HG02623 (cell line): ENCODE measurements around the gene GAS6.
"Not testable (repeated sequence)": the region's sequence is repeated elsewhere in the genome, so short reads cannot be mapped to it uniquely, and the experiment has no call there.

ENCODE experiments used
- ATAC-seq: cut with Tn5 transposase; IDR thresholded peaks from one replicate; pipeline ENCODE4 v1.9.1; 2021; ENCODE audit warnings: moderate library complexity; ENCODE audit not compliant: unreplicated experiment

Gene GAS6

GRCh38 chr13:113863524-113864272 lies at the start of gene GAS6:
GAS6 (minus strand) TSS chr13:113864076; CDS start chr13:113863920, 156 bp downstream.
- ATAC-seq: no peak

DNA sequence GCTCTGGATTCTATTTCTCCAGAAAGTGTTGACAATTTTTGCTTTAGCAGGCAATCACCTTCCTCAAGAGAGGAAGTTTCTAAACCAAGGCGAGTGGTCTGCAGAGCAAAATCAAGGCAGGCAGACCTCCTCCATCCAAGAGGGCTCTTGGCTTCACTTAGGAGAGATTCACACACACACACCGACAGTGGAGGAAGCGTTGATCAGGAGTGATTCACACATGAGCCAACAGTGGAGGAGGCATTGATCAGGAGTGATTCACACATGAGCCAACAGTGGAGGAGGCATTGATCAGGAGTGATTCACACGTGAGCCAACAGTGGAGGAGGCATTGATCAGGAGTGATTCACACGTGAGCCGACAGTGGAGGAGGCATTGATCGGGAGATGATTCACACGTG lies 49.5 kb upstream of the GAS6 start:
- ATAC-seq: not testable (repeated sequence)

- ATAC-seq: no peak
Observed at GRCh38 chr13:113912596-113912995, 48.7 kb upstream of the GAS6 start.

GRCh38 chr13:113907635-113908617 lies 44.0 kb upstream of the GAS6 start:
- no peak for ATAC-seq

DNA sequence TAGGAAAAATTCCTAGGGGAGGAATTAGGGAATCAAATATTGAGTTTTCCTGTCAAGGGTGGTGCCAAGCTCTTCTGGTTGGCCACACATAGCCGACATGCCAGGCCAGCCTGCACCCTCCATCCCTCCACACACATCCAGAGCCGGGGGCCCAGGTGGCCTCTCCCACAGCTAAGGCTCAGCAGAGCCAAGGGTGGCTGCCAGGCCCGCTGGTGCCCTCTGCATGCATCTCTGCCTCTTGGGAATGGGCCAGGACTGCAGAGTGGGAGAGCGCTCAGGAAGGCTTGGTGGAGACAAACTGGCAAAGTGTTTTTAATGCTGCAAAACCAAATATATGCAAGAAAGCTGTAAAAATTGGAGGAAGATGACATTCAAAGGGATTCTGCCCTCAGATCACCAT lies 42.7 kb upstream of the GAS6 start:
- no peak for ATAC-seq

- ATAC-seq: no peak
Observed at GRCh38 chr13:113905942-113906341, 42.1 kb upstream of the GAS6 start.

DNA sequence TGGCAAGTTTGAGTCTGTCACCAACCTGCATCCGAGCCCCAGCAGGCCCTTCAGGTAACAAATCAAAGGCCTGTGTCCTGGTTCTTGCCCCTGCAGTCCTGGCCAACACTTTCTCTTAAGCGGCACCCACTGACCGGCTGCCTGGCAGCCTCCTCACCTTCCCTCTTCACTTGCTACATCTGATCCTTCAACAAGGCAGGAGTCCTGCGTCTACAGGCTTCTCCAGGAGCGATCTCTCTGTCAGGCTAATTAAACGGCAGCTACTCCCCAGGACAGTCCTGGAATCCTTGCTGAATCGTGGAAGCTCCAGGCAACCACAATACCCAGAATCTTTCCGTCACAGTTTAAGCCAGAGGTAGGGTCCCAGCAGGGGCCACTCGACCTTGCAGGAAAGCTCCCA lies 41.1 kb upstream of the GAS6 start:
- no peak for ATAC-seq

GRCh38 chr13:113904411-113904810 lies 40.5 kb upstream of the GAS6 start:
- no peak for ATAC-seq

- ATAC-seq: no peak
Observed at GRCh38 chr13:113903912-113904311, 40.0 kb upstream of the GAS6 start.

- no peak for ATAC-seq
Observed at GRCh38 chr13:113902986-113903775, 39.3 kb upstream of the GAS6 start.

DNA sequence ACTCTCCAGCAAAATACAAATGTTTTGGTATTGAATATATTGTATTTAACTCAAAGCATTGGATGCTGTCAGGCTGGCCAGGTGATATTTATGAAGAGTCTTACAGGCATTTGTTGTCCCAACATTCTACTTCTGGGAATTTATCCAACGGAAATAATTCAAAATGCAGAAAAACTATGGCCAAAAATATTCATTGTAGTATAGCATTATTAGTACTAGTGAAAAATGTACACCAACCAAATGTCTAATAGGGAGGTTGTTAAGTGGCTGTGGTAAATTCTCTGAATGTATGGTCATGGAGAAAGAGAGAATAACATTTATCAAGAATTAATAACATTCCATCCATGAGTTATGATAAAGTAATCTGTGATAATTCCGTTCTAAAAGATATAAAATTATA lies 38.6 kb upstream of the GAS6 start:
- no peak for ATAC-seq

- ATAC-seq: no peak
Observed at GRCh38 chr13:113901642-113902041, 37.8 kb upstream of the GAS6 start.

GRCh38 chr13:113901231-113901630 lies 37.4 kb upstream of the GAS6 start:
- no peak for ATAC-seq

GRCh38 chr13:113900646-113901045 lies 36.8 kb upstream of the GAS6 start:
- ATAC-seq: no peak

DNA sequence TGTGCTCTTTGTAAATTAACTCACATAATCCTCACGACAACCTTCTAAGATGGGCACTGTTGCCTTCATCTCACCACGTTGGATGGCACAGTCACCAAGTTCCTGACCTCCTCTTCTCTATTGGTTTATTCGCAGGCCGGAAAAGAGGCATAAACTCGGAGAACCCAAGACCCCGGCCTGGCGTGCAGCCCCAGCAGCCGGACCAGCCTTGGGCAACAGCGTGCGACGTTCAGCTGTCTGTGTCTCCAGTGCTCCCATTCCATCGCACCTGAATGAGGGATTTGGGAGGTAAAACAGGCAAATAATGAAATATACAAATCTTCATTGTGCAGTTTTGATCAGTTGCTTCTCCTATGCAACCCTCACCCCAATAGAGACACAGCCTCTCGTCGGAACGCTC lies 34.5 kb upstream of the GAS6 start:
- ATAC-seq: no peak

DNA sequence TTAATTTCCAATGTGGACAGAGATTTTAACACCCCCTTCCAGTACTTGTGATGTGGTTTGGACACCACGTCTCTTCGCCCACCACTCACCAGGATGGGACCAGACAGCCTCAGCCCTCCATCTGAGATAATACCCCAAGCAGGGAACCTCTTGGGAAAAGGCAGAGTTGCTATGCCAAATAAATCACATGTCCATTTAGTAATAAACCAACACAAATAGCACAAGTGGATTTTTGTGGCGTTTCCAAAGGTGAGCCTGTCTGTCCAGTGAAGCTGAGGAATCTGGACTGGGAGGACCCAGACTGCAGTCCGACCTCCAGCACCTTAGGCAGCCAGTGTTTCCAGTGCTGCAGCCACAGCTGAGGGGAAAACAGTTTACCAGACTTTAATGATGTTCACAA lies 34.1 kb upstream of the GAS6 start:
- no peak for ATAC-seq

DNA sequence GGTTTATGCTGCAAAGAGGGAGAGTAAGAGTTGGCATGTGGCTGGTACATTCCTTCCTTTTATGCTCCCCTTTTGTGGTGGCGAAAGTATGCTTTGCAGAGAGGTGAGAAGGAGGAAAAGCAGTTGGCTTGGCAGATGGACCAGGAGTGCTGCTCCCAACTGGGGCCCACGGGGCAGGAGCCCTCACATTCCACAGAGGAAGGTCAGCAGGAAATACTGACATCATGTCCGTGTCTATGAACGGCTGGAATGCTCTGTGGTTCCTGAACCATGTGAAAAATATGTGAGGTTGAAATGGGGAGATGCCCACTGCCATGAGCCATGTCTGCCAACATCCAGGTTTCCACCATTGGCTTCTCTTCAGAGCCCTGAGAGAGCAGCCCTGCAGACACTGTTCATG lies 33.3 kb upstream of the GAS6 start:
- no peak for ATAC-seq

DNA sequence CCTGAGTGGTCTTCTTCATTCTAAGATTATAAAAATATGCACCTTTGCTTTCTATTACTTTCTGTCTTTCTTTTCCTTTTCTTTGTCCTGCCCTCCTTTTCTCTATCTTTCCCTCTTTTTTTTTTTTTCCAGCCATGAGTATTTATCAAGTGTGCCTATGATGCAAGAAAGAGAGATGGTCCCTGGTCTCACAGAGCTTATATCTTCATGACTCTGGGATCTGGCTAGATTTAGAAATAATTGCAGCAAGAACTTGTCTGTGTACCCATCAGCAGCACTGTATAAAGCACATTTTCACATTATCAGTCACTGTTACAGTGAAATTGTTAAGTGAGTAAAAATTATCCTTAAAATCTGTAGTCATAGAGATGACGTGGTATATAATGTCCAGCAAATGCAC lies 31.6 kb upstream of the GAS6 start:
- ATAC-seq: no peak

DNA sequence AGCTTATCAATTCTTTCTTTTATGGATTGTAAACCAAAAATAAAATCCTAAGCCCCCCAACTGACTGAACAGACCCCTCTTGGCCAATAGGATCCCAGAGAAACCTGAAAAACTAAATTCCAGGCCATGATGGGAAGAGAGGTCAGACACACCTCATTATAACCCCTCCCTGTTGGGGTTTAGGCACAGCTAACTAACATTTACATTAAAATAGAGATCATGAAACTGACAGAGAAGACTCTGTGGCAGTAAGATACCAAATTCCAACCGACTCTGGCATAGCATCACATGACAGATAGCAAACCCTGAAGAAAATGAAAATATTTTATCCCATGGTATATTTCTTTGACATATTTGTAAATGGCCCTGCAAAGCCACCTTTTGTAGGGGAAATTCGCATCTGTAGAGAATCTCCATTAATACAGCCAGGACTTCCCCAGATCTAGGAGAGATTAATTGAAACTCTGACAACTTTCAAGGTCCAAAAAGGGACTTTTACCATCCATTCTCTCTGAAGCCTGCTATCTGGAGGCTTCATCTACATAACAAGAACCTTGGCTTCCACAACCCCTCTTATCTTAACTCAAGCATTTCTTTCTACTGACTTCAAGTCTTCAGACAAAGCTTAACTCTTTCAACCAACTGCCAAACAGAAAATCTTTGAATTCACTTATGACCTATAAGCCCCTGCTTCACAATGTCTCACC lies 27.1 kb upstream of the GAS6 start:
- no peak for ATAC-seq

DNA sequence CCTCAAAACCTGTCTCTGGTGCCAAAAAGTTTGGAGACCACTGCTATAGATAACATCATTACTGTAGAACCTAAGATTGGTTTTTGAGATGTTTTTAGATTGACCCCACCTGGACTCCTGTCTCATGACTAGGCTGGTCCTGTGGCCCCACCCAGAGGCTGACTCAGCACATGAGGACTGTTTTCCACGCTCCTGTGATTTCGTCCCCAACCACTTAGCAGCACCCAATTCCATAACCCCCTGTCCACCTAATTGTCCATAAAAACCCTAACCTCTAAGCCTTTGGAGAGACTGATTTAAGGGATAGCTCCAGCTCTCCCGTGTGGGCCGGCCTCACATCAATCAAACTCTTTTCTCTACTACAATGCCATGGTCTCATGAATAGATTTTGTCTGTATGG lies 25.6 kb upstream of the GAS6 start:
- no peak for ATAC-seq
